ENCODE data around the gene RPRD1A.

DNA sequence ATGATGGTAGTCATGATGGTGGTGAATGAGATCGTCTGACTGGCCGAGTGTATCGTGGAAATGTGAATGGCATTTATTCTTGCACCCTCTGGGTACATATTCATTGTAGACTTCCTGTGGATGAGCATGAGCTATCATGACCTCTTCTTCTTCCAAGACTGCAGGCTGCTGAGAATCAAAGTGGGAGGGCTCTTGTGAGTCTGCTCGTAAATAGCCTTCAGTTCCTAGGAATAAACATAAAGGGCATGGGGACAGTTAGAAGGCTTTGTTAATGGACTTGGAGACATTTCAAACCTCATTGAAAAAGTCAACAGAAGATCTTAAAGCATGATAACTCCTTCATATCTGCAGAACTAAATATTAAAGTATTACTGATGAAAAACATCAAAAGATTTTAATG lies 46.9 kb upstream of the RPRD1A start:
- TF ChIP-seq CTCF (conservative IDR thresholded peaks at IDR 0.05; ENCODE audit: low read depth, low read length) (no peak), EZH2 (IDR thresholded peaks at IDR 0.05; ENCODE audit: borderline replicate concordance, low read depth, low read length, poor library complexity, severe bottlenecking) (no peak)

All from A673 (cell line).